ENCODE data around the gene GRAMD2A. TPM values are rescaled to one million over a fixed set of nuclear protein-coding genes. Genes with fewer than 3 reads are reported as not detected.

The GRAMD2A gene
- total and polyA plus RNA-seq, 11 donors: 0.03 to 0.45 TPM; not detected in 9

GRCh38 chr15:72202801-72203506, 5.4 kb upstream of the GRAMD2A start:
- Histone ChIP-seq H3K27me3 (peaks cover 0 to under 1% (median 0%) of the 10 kb centered on the region in 9 donors), H3K4me3 (no peak overlapping the region), H3K27ac (peak overlapping the region in 11 of 12 donors; percentile 52 to 80 (median 71)), H3K36me3 (peaks cover 6 to 98% (median 94%) of the 10 kb centered on the region in 9 donors), H3K4me1 (peaks cover 6 to 55% (median 46%) of the 10 kb centered on the region in 12 donors), H3K9me3 (no peaks in the 10 kb centered on the region)
- WGBS, 4 donors: 77 to 84% (median 81%) methylated on average over 8 of the region's 8 CpGs
- ATAC-seq: no peak
- DNase-seq: no peak
- intact Hi-C loops (cut with DNase I): loop anchor here in 7 of 10 donors (1.0 to 10.0 kb wide), 6 partner anchors 28 to 84 kb away; partner anchors contain the start of genes PKM (in 3 of the 7) and PARP6 (in 1 of the 7)
- TF ChIP-seq CTCF (IDR thresholded peaks at IDR 0.05) (no peak), POLR2A (IDR thresholded peaks at IDR 0.05) (no peak)

GRCh38 chr15:72202302-72202701, 4.7 kb upstream of the GRAMD2A start:
- ATAC-seq: no peak
- H3K9me3 ChIP-seq: no peaks in the 10 kb centered on the region
- 91% methylated on average over 10 to 13 of the region's 13 CpGs for WGBS, 4 donors
- H3K4me3 ChIP-seq: no peak overlapping the region
- TF ChIP-seq CTCF (IDR thresholded peaks at IDR 0.05): no peak
- TF ChIP-seq POLR2A (IDR thresholded peaks at IDR 0.05): no peak
- H3K27ac ChIP-seq: peak overlapping the region in 11 of 12 donors; percentile 52 to 80 (median 71)
- H3K4me1 ChIP-seq: peaks cover 6 to 62% (median 48%) of the 10 kb centered on the region in 12 donors
- peaks cover 0 to 3% (median 0%) of the 10 kb centered on the region in 9 donors for H3K27me3 ChIP-seq
- H3K36me3 ChIP-seq: peaks cover 6 to 92% (median 87%) of the 10 kb centered on the region in 9 donors
- DNase-seq: no peak
- intact Hi-C loops (cut with DNase I): loop anchor here in 7 of 10 donors (2.0 to 10.0 kb wide), 5 partner anchors 28 to 85 kb away; partner anchors contain the start of genes PKM (in 2 of the 7) and PARP6 (in 1 of the 7)

GRCh38 chr15:72201391-72201921, 3.9 kb upstream of the GRAMD2A start:
- peak overlapping the region in 10 of 12 donors; percentile 32 to 80 (median 58) for H3K27ac ChIP-seq
- TF ChIP-seq CTCF (IDR thresholded peaks at IDR 0.05): peak in 1 of 12 donors; percentile 4
- TF ChIP-seq POLR2A (IDR thresholded peaks at IDR 0.05): no peak
- peaks cover 6 to 68% (median 52%) of the 10 kb centered on the region in 12 donors for H3K4me1 ChIP-seq
- no peak for DNase-seq
- H3K36me3 ChIP-seq: peaks cover 6 to 83% (median 79%) of the 10 kb centered on the region in 9 donors
- H3K9me3 ChIP-seq: no peaks in the 10 kb centered on the region
- WGBS, 4 donors: 48 to 61% (median 53%) methylated on average over 2 to 3 of the region's 3 CpGs
- H3K4me3 ChIP-seq: no peak overlapping the region
- H3K27me3 ChIP-seq: peaks cover 0 to 11% (median 0%) of the 10 kb centered on the region in 9 donors
- peak in 2 of 4 donors; percentile 16 to 50 for ATAC-seq
- intact Hi-C loops (cut with DNase I): loop anchor here in 7 of 10 donors (2.0 to 10.0 kb wide), 5 partner anchors 36 to 86 kb away; partner anchors contain the start of gene PARP6 (in 3 of the 7)
